ENCODE data around the gene TBC1D22B.

Gene TBC1D22B

DNA sequence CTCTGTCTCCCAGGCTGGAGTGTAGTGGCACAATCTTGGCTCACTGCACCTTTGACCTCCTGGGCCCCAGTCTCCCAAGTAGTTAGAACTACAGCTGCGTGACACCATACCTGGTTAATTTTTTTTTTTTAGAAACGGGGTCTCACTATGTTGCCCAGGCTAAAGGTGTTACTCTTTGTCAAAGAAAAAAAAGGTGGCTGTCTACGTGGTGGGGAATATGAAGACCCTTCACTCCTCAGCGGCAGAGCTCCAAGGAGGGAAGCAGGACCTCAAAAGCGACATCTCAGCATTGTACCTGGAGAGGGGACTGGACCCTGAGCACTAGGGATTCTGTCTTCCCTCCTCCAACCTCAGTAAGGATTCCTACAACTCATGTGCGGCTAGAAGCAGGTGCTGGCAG is 16.4 kb upstream of the TBC1D22B start:
- no peak for DNase-seq

DNA sequence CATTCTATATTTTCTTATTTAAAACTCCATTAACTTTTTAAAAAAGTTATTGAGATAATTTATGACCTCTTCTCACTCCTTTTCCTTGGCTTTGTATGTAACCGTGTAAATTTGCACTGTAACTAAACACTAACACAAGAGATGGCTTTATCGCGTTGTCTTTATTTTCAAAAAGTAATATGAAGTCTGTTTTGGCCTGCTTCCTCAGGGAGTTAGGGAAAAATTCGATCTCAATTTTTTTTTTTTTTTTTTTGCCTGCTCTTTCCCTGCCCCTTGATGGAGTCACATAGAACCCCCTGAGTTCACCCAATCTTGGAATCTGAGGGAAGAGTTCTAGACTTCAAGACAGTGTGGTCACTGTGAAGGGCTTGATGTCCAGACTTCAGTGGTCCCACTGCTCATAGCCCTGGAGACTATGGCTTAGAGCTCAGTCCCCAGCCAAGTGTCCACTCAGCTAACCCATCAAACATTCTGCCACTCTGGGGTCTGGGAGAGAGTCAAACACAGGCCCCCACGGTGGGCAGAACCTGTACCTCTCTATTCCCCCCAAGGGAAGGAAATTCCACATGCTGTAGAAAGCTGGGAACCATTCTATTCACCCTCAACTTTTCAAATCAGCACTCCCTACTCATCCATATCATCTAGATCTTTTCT is 15.7 kb upstream of the TBC1D22B start:
- DNase-seq = no peak

DNA sequence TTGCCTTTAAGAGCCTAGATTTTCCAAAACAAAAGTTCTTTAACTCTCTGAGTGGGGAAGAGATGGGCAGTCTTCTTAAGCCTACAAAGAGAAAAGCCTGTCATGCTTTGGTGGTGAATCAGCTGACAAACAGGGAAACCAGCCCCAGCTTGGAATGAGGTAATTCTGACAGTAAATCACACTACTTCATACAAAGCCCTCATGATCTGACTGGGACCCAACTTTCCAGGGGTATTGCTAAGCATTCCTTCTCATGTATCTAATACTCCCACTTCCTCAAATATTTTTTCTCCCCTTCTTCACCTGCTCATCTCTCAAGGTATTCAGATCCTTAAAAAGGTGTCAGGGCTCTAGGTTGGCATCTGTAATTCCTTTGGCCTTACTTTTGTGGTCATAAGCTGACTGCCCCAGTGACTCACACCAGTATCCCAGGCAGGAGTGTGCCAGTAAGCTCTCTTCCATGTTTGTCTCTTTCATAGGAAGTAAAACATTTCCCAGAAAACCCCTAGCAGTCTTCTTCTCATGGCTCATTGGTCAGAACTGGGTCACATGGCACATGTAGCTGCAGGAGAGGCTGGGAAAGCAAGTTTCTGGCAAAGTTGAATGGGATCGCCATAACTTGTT is 15.0 kb upstream of the TBC1D22B start:
- DNase-seq = no peak

DNA sequence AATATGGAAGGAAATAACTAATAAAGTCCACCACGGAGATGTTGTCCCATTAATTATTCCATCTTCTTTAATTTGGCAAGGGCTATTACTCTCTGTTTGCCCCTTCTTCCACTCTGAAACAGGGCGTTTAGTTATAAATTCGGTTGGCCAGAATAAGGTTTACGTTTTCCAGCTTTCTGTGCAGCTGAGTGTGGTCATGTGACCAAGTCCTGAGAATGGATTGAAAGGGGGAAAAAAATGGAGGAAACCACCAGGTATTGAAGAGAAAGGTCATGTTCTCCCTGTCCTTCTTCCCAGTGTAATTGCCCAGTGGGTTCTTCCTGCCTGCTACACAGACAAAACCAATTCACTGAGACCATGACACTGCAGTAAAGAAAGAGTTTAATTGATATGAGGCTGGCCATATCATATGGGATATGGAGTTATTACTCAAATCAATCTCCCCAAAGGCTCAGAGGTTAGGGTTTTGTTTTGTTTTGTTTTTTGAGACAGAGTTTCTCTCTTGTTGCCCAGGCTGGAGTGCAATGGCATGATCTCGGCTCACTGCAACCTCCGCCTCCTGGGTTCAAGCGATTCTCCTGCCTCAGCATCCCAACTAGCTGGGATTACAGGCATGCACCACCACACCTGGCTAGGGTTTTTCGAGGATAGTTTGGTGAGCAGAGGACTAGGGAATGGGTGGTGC is 14.3 kb upstream of the TBC1D22B start:
- DNase-seq = no peak

DNA sequence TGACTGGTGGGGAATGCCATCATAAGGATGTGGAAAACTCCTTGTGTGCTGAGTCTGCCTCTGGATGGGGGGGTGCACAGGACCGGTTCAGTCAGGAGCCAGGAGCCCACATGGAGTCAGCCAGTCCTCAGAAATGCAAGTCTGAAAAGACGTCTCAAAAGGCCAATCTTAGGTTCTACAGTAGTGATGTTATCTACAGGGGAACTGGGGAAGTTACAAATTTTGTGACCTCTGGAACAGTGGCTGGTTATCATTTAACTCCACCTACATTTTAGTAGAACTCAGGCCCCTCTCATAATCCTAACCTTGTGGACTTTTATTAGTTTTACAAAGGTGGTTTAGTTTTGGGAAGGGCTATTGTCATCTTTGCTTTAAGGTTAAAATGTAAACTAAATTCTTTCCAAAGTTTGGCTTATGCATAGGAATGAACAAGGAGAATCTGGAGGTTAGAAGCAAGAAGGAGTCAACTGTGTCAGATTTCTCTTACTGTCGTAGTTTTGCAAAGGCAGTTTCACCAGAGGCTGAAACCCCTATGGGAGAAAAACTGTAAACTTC is 13.7 kb upstream of the TBC1D22B start:
- no peak for DNase-seq

DNA sequence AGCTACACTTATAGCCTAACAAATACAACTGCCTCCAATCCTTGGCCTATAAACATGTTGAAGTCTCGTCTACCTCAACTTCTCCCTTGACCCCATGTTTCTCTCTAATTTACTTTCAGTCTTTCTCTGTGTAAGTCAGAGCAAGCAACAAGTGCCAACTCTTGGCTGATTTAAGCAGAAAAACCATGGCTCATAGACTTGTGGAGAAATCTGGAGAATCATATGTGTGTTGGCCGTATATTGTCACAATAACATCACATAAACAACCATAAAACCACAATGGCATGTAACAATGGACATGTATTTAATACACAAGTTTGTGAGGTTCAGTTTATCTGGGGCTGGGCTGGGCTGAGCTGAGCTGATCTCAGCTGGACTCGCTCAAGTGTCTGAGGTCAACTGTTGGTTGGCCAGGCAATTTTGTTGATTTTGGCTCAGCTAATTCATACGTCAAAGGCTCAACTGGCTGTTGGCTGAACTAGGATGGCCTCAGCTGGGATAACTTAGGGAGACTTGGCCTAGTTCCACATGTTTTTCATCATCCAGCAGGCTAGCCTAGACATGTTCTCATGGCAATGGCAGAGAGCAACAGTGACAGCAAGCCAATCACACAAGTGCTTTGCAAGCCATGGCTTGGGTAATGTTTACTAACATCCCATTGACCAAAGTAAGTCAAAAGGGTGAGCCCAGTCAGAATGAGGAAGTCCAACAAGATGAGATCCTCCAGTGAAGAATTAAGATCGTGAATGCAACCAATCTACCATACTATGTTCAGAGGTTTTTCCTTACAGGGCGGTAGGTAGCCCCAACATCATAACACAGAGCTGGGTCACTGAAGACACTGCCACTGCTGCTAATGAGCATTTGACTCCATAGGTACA is 12.9 kb upstream of the TBC1D22B start:
- no peak for DNase-seq

DNA sequence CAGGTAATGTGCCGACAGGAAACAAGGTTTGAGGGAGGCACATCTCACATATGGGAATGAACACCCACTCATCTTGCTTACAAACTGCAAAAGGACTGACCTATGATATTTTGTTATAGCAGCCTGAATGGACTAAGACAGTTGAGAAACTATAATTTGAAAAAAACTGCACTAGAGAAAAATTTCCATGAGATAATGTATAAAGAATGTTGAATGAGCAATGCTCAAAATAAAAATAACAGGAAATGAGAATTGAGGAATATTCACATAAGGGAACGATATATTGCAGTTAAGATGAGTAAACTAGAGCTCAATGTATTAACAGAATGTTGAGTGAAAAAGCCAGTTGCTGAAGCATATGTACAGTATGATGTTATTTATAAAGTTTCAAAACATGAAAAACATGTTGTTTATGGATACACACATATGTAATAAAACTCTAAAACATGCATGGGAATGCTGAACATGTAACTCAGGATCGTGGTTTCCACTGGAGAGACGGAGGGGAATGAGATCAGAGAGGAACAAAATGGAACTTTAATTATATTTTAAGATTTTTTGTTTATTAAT is 6.3 kb upstream of the TBC1D22B start:
- no peak for DNase-seq

DNA sequence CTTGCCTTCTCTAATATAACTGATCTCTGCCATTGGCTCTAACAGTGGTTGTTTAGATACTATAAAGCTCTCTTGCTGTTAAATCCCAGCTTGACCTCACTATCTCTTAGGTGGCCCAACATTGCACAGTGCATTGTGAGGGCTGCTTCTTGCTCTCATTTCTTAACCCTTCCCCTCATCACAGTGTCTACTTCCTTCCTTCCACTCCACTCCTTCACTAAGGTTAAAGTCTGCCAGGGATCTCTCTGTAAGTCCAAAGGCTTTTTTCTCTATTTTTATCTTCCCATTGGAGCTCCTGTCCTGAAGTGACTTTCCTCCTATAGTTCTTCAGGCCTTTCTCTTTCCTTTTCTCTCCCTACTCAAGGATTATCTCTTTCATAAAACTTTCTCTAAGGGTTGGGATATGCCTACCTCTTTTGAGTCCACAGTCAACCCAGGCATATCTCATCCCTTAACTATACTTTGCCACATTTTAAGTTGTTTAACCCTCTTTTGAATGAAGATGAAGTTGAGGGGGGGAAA is 4.0 kb upstream of the TBC1D22B start:
- no peak for DNase-seq

DNA sequence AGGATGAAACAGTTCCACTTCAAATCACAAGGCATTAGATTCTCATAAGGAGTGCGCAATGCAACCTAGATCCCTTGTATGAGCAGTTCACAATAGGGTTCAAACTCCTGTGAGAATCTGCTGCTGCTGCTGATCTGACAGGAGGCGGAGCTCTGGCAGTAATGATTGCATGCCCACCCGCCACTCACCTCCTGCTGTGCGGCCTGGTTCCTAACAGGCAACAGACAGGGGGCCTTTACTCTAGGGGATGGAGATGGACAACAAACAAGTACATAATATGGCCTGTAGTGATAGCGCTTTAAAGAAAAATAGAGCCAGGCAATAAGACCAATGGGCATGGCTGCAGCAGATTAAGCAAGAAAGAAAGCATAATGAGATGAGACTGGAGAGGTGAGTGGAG is 2.7 kb upstream of the TBC1D22B start:
- DNase-seq = no peak

DNA sequence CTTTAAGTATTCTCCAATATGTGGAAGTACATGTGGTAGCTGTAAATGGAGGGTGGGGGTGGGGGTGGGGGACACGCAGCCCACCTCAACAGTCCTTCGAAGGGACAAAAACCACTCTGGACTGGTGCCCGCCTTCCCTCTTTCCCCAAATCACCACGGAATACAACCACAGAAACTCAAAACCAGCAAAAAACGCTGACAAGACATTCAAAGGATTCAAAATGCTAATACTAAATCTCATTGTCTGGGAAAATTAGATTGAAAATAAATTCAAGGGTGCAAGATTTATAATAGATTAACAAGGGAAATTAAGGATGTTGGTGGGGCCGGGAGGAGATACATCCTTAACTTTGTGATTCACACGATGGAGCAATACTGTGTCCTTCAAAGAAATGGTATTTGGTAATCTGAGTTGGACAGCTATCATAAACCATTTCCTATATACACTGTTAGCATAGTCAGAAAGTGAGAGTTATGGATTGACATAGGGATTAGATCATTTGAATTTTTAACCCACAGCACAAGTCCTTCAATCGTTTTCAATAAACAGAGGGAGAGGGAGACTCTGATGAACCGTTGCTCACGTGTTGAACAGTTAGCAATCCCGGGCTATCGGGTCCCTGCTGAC is 766 bp upstream of the TBC1D22B start:
- DNase-seq = no peak

DNA sequence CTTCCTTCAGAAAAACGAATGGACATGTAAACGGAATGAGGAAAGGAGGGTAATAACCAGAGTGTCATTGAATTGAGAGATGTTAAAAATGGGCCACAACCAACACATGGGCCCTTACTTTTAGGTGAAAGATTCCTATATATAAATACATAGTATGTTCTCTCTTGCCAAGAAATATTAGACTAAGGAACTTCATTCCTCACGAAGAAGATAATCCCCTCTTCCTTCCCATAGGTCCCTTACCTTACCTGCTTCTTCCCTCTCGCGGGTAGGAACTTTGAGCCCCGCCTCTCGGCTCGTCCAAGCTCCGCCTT is 295 bp upstream of the TBC1D22B start:
- DNase-seq = no peak

DNA sequence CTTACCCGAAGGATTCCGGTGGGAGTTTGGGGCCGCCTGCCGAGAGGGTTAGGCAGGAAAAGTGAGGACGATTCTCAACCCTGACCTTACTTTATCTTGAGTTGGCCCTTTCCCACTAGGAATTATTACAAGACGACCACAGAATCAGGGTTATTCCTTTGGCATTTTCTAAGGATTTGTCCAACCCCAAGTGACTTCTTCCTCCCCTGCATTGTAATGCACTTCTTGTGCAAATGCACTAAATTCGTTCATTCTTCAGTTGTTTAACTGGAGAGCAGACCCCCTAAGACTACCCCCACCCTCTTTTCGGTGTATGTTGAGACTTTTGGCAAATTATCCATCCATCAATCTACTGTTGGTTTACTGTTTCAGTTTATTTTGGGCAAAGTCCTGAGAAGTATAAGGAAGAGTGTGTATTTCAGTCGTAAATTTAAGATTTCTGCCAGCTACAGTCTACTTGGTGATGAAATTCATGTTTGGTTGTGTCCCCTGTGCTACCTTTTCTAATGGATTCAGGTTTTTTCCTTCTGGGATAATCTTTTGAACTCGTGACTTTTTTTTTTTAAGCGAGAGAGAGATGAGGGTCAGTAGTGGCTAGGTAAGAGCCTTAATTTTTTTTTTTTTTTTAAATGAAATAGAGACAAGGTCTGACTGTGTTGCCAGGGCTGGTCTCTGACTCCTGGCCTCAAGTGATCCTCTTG is 983 bp downstream of the TBC1D22B start:
- no peak for DNase-seq

DNA sequence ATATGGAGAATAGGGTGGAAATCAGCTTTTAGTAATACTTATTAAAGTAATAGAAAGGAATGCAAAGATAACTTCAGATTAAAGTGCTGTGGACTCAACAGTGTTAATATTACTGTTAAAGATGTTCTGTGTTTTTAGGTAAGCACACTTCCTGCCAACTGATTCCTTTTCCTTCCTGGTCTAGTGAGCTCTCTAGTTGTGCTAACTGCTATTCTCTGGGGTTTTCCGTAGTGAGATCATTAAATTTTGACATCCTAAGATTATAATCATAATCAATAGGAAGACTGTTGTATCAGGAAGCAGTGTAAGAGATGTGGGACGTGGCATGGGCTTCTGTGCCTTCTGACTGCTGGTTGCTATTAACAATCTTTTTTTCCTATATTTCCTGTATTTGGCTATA is 1.6 kb downstream of the TBC1D22B start:
- no peak for DNase-seq

DNA sequence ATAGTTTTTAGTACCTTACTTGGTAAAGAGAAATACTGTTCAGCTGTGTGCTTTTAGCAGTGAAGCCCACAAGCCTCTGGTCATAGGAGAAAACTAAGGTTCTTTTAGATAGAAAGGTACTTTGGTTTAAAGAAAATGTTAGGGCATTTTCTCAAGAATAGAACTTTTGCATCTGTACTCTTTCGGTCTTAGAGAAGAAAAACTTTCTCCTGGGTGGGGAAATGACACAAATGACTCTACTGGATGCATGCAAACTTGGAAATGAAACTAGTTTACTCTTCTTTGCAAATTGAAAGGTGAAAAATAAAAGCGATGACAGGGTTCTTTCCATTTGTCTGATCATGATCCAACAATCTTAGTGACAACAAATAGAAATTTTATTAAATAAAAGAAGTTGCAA is 2.5 kb downstream of the TBC1D22B start:
- no peak for DNase-seq

DNA sequence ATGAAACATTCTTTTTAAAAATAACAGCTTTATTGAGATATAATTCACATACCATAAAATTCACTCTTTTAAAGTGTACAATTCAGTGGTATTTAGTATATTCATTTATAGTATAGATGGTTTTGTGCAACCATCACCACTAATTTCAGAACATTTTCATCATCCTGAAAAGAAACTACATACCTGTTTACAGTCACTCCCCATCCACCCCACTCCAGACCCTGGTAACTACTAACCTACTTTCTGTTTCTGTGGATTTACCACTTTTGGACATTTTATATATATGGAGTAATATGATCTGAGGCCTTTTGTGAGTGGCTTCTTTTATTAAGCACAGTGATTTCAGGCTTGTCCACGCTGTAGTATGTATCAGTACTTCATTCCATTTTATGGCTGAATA is 2.9 kb downstream of the TBC1D22B start:
- DNase-seq = no peak

DNA sequence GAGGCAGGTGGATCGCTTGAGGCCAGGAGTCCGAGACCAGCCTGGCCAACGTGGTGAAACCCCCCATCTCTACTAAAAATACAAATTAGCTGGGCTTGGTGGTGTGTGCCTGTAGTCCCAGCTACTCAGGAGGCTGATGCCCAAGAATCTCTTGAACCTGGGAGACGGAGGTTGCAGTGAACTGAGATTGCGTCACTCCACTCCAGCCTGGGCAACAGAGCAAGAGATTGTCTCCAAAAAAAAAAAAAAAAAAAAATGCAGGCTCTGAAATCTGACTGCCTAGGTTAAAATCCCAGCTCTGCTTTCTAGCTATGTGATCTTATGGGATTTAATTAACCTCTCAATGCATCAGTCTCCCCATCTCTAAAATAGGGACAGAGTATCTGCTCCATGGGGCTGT is 3.6 kb downstream of the TBC1D22B start:
- no peak for DNase-seq

DNA sequence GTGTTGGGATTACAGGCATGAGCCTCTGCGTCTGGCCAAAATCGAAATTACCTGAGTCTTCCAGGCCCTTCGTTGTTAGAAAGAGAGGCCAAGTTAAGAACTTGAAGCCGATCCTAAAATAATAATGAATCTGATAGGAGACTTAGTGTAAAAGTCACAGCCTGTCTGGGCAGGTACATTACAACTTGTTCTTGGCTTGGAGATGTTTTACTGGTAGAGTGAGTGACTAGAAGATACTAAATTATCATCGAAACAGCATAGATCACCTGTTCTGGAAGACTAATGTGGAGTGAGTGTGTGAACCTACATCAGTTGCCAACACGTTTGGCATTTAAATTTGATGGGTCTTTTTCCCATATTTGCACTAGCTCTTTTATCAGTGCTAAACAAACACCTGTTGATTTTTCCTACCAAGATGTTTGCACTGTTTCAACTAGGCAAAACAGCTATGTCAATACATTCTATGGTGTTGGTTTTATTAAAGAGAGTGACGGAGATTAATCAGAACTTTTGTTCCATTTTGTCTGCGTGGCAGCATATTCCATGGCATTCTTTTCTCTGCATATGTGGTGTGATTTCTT is 5.0 kb downstream of the TBC1D22B start:
- no peak for DNase-seq

DNA sequence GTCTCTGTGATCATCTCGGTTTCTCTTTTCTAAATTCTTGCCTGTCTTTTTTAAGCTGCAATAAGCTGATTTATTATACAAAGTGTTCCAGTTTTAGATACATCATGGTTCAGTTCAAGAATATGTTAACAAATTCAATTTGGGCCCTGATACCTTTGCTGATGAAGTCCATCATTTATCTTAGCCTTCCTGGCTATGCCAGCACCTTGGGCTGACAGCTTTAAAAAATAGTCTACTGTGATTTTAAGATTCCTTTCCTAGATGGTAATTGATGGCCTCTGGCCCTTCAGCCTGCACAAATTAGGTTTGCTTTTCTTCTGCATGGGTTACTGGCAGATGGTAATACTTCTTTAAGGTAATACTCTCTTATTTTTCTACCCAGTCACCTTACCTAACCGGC is 7.4 kb downstream of the TBC1D22B start:
- no peak for DNase-seq

DNA sequence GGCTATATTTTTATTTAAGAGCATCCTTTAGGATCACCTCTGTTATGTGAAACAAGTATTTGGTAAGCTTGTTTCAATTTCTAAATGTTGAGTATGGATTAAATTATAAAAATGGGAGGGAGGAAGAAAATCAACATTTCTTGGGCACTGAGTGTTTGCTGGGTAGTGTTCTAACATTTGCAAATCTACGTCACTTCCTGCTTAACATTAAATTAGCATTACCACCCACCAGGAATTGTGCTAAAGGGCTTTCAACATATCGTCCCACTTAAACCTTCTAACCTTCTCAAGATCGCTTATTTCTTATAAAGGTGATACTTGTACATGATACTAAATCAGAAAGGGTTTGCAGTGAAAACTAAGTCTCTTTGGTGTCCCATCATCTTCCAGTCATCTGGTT is 8.3 kb downstream of the TBC1D22B start:
- no peak for DNase-seq

DNA sequence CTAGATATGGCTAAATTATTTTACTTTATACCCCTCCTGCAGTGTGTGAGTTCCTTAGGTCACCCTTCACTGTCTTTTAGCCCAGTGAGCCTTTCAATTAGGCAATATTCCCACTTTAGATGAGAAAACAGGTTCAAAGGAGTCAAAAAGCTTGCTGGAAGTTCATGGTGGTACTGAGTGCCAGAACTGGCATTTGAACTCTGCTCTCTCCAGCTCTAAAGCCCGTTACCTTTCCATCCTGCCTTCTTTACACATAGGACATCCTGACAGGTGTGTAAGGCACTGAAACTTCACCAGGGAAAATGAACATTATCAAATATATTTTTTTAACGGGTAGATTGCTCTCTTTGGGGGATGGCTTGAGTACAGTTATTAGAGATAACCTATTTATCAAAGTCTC is 11.5 kb downstream of the TBC1D22B start:
- no peak for DNase-seq

DNA sequence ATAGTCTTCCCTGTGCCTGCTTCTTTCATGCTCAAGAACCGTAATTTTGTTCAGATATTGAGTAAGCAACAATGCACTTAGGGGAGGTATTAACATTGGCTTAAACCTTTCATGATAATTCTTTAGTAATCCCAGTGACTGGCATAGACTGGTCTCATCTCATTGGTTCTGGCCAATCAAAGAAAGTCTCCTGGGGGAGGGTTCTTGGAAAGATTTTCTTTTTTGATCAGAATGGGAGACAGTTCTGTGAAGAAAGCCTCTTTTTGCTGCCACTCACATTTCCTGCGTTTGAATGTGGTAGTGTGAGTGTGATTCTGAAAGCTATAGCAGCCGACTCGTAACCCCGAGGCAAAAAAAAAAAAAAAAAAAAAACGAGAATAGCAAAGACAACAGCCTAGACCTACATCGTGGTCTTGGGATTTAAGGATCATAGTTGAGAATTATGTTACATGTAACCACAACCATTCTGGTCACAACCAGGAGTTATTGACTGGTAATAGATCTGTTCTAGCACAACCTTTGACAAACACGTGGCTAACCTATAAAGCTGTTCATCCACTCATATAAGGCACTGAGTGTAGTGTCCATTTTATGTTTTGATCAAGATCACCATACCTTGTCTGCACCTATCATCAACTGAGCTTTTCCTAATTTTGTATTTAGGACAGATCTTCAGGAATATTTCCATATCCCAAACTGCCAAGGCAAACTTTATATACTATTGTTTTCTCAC is 15.4 kb downstream of the TBC1D22B start:
- no peak for DNase-seq
